HepG2 (cell line): ENCODE results near the gene SERINC2. TPM values are rescaled to one million over a fixed set of nuclear protein-coding genes. Genes with fewer than 3 reads are reported as not detected.
A peak's percentile ranks its signal among the peaks of the same experiment; 100 is the strongest.

Source experiments
- FOSL2 ChIP-seq: sonication (generic); formaldehyde crosslinking; IDR thresholded peaks from 2 replicates; pipeline ENCODE4 v1.4.0; 2020; ENCODE audit warnings: missing genetic modification reagents
- HES4 ChIP-seq: sonication (generic); formaldehyde crosslinking; IDR thresholded peaks from 2 replicates; pipeline ENCODE4 v1.9.0; 2021; ENCODE audit warnings: mild to moderate bottlenecking, missing genetic modification reagents, borderline replicate concordance
- HMGXB4 ChIP-seq, 2 experiments: sonication (generic) in 1 of 2; formaldehyde crosslinking in 1 of 2; IDR thresholded peaks; 2 replicates each; pipeline versions ENCODE4 v1.4.0 to v1.6.1; 2018 to 2020; ENCODE audit warnings: missing genetic modification reagents in 2 of 2, borderline replicate concordance in 1 of 2, low read depth in 1 of 2, mild to moderate bottlenecking in 1 of 2, missing biosample characterization in 1 of 2
- HNRNPLL ChIP-seq: fragments of 200-400 bp; formaldehyde crosslinking; IDR thresholded peaks from 2 replicates; pipeline ENCODE4 v1.6.1; 2017; ENCODE audit warnings: mild to moderate bottlenecking, low read depth, low read length; ENCODE audit not compliant: poor library complexity, severe bottlenecking
- MTERF4 ChIP-seq: sonication (generic); formaldehyde crosslinking; IDR thresholded peaks from 2 replicates; pipeline ENCODE4 v1.8.0; 2023; ENCODE audit warnings: mild to moderate bottlenecking, missing genetic modification reagents
- NR2F1 ChIP-seq, 2 experiments: fragments of 450-650 bp in 1 of 2; formaldehyde crosslinking in 1 of 2; IDR thresholded peaks; 2 replicates each; pipeline versions ENCODE4 v1.5.0 to v1.6.1; 2016 to 2020; ENCODE audit warnings: mild to moderate bottlenecking in 1 of 2, missing compliant biosample characterization in 1 of 2, missing genetic modification reagents in 1 of 2, moderate library complexity in 1 of 2
- RBM39 ChIP-seq: fragments of 200-400 bp; formaldehyde crosslinking; IDR thresholded peaks from one replicate; pipeline ENCODE4 v1.6.1; 2018; ENCODE audit warnings: antibody characterized with exemption, mild to moderate bottlenecking, low read depth, low read length; ENCODE audit not compliant: poor library complexity, severe bottlenecking
- SMAD3 ChIP-seq: sonication (generic); formaldehyde crosslinking; IDR thresholded peaks from 2 replicates; pipeline ENCODE4 v1.4.0; 2020; ENCODE audit warnings: missing genetic modification reagents
- SMC3 ChIP-seq: IDR thresholded peaks from 2 replicates; pipeline ENCODE4 v1.6.1; 2011; ENCODE audit warnings: low read length, improper control_type of control experiment
- SOX6 ChIP-seq, 2 experiments: fragments of 450-650 bp in 1 of 2; sonication (generic) in 1 of 2; formaldehyde crosslinking in 1 of 2; IDR thresholded peaks; 2 replicates each; pipeline versions ENCODE4 v1.4.0 to v1.6.1; 2017 to 2020; ENCODE audit warnings: antibody characterized with exemption in 1 of 2, mild to moderate bottlenecking in 1 of 2, missing genetic modification reagents in 1 of 2
- TSC22D2 ChIP-seq: sonication (generic); formaldehyde crosslinking; IDR thresholded peaks from 2 replicates; pipeline ENCODE4 v1.5.1; 2020; ENCODE audit warnings: missing genetic modification reagents, mild to moderate bottlenecking, borderline replicate concordance
- ZMYM3 ChIP-seq: sonication (generic); formaldehyde crosslinking; IDR thresholded peaks from 2 replicates; pipeline ENCODE4 v1.5.1; 2020; ENCODE audit warnings: mild to moderate bottlenecking, missing genetic modification reagents
- ZNF549 ChIP-seq: sonication (generic); formaldehyde crosslinking; IDR thresholded peaks from 2 replicates; pipeline ENCODE4 v1.5.0; 2020; ENCODE audit warnings: missing genetic modification reagents
- ZNF761 ChIP-seq: sonication (generic); formaldehyde crosslinking; conservative IDR thresholded peaks from 2 replicates; pipeline ENCODE4 v1.4.0; 2020; ENCODE audit warnings: mild to moderate bottlenecking, missing genetic modification reagents
- ZNF777 ChIP-seq: sonication (generic); formaldehyde crosslinking; IDR thresholded peaks from 2 replicates; pipeline ENCODE4 v1.4.0; 2020; ENCODE audit warnings: missing genetic modification reagents
- polyA plus RNA-seq, 8 experiments: library from polyadenylated mRNA; depleted of rRNA in 3 of 8; stranded (reverse) in 7 of 8; unstranded in 1 of 8; fragments of >200 nt; fragmentation: Illumina TruSeq in 4 of 8; extraction: Trizol in 4 of 8; gene quantifications; 2 replicates each; pipeline versions ENCODE4 v1.2.1 to v1.2.3, GENCODE V29; 2011 to 2016; ENCODE audit warnings: low read depth in 4 of 8, missing spikeins in 1 of 8, mixed read lengths in 1 of 8; ENCODE audit not compliant: insufficient read depth in 1 of 8
- total RNA-seq, 5 experiments: library from RNA; depleted of rRNA; stranded (reverse); fragments of >200 nt; fragmentation: Illumina TruSeq; extraction: Trizol; gene quantifications; 2 replicates each; pipeline ENCODE4 v1.2.3, GENCODE V29; 2016; ENCODE audit warnings: low read depth in 1 of 5
- TF ChIP-seq, protein P1 (sequence below): sonication (generic); formaldehyde crosslinking; IDR thresholded peaks from 2 replicates; pipeline ENCODE4 v1.4.0; 2020; ENCODE audit warnings: missing genetic modification reagents, borderline replicate concordance
- TF ChIP-seq, protein P2 (sequence below): sonication (generic); formaldehyde crosslinking; IDR thresholded peaks from 2 replicates; pipeline ENCODE4 v1.9.0; 2022; ENCODE audit warnings: low read depth, missing genetic modification reagents
- TF ChIP-seq, protein P3 (sequence below): sonication (generic); formaldehyde crosslinking; conservative IDR thresholded peaks from 2 replicates; pipeline ENCODE4 v1.4.0; 2020; ENCODE audit warnings: missing genetic modification reagents
- TF ChIP-seq, protein P4 (sequence below): IDR thresholded peaks from 2 replicates; pipeline ENCODE4 v1.6.1; 2018; ENCODE audit warnings: missing genetic modification reagents, mild to moderate bottlenecking, missing compliant biosample characterization

SERINC2 gene
- total and polyA plus RNA-seq, 2 of the 13 experiments (the other 11 are each of a cell fraction or from before 2014, with no cell fraction given) = 4.8 to 126 TPM

GRCh38 chr1:31394584-31395193 lies 18.3 kb upstream of the SERINC2 start (continued):
- TF ChIP-seq ZNF761 (CRISPR knock-in tag) (0 out of 2 replicates have a peak, but pooled peaks have one; percentile 28), SMC3 (peak; percentile 53), RBM39 (peak; percentile 44), ZMYM3 (CRISPR knock-in tag) (0 out of 2 replicates have a peak, but pooled peaks have one; percentile 40), HES4 (CRISPR knock-in tag) (peak; percentile 75; the same call in 1 of the 2 replicates), ZNF549 (no peak), HMGXB4 (CRISPR knock-in tag; IDR thresholded peaks at IDR 0.05; ENCODE audit: borderline replicate concordance in 1 of 2, low read depth in 1 of 2) (peak; percentile 67 to 83; a peak in 3 of 4 replicates), TSC22D2 (CRISPR knock-in tag) (peak; percentile 42; the same call in 1 of the 2 replicates), ZNF777 (CRISPR knock-in tag) (peak; percentile 74), HNRNPLL (peak; percentile 75), SMAD3 (CRISPR knock-in tag) (peak; percentile 49; the same call in 1 of the 2 replicates), MTERF4 (CRISPR knock-in tag) (peak; percentile 90; the same call in 1 of the 2 replicates), SOX6 (IDR thresholded peaks at IDR 0.05) (no peak), SOX6 (CRISPR knock-in tag; IDR thresholded peaks at IDR 0.05) (peak; percentile 50), NR2F1 (CRISPR knock-in tag; IDR thresholded peaks at IDR 0.05) (peak in 1 of 2 experiments; percentile 17; a peak in 1 of 4 replicates), FOSL2 (CRISPR knock-in tag) (peak; percentile 26; the same call in 1 of the 2 replicates)
- TF ChIP-seq, protein P1, sequence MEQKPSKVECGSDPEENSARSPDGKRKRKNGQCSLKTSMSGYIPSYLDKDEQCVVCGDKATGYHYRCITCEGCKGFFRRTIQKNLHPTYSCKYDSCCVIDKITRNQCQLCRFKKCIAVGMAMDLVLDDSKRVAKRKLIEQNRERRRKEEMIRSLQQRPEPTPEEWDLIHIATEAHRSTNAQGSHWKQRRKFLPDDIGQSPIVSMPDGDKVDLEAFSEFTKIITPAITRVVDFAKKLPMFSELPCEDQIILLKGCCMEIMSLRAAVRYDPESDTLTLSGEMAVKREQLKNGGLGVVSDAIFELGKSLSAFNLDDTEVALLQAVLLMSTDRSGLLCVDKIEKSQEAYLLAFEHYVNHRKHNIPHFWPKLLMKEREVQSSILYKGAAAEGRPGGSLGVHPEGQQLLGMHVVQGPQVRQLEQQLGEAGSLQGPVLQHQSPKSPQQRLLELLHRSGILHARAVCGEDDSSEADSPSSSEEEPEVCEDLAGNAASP (CRISPR knock-in tag) = no peak; the same call in 1 of the 2 replicates
- TF ChIP-seq, protein P2, sequence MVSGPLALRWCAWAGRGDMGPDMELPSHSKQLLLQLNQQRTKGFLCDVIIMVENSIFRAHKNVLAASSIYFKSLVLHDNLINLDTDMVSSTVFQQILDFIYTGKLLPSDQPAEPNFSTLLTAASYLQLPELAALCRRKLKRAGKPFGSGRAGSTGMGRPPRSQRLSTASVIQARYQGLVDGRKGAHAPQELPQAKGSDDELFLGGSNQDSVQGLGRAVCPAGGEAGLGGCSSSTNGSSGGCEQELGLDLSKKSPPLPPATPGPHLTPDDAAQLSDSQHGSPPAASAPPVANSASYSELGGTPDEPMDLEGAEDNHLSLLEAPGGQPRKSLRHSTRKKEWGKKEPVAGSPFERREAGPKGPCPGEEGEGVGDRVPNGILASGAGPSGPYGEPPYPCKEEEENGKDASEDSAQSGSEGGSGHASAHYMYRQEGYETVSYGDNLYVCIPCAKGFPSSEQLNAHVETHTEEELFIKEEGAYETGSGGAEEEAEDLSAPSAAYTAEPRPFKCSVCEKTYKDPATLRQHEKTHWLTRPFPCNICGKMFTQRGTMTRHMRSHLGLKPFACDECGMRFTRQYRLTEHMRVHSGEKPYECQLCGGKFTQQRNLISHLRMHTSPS (CRISPR knock-in tag) = peak; percentile 35; the same call in 1 of the 2 replicates
- TF ChIP-seq, protein P3, sequence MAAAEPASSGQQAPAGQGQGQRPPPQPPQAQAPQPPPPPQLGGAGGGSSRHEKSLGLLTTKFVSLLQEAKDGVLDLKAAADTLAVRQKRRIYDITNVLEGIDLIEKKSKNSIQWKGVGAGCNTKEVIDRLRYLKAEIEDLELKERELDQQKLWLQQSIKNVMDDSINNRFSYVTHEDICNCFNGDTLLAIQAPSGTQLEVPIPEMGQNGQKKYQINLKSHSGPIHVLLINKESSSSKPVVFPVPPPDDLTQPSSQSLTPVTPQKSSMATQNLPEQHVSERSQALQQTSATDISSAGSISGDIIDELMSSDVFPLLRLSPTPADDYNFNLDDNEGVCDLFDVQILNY = 0 out of 2 replicates have a peak, but pooled peaks have one; percentile 43
- TF ChIP-seq, protein P4, sequence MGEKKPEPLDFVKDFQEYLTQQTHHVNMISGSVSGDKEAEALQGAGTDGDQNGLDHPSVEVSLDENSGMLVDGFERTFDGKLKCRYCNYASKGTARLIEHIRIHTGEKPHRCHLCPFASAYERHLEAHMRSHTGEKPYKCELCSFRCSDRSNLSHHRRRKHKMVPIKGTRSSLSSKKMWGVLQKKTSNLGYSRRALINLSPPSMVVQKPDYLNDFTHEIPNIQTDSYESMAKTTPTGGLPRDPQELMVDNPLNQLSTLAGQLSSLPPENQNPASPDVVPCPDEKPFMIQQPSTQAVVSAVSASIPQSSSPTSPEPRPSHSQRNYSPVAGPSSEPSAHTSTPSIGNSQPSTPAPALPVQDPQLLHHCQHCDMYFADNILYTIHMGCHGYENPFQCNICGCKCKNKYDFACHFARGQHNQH (CRISPR knock-in tag) = 0 out of 2 replicates have a peak, but pooled peaks have one; percentile 64
